PFSK-1 (cell line): ENCODE results near the gene PARG.

Source experiments
- FOXP2 ChIP-seq: optimal IDR thresholded peaks from 2 replicates; pipeline ENCODE3; 2011; ENCODE audit warnings: borderline replicate concordance, control low read depth, inconsistent platforms; ENCODE audit not compliant: insufficient read depth; ENCODE audit errors: extremely low read length, extremely low read depth
- POLR2AphosphoS5 ChIP-seq: IDR thresholded peaks from 2 replicates; pipeline ENCODE4 v1.6.1; 2012; ENCODE audit warnings: low read depth, mild to moderate bottlenecking, control low read depth, low read length, moderate library complexity
- REST ChIP-seq, 2 experiments: IDR thresholded peaks; 2 replicates each; pipeline versions ENCODE4 v1.6.1 to v1.8.0; 2011 to 2012; ENCODE audit warnings: low read depth in 2 of 2, low read length in 2 of 2, control low read depth in 1 of 2, inconsistent platforms in 1 of 2, mild to moderate bottlenecking in 1 of 2, moderate library complexity in 1 of 2; ENCODE audit not compliant: insufficient read depth in 1 of 2
- SIN3A ChIP-seq: IDR thresholded peaks from 2 replicates; pipeline ENCODE4 v1.6.1; 2012; ENCODE audit warnings: mild to moderate bottlenecking, low read length, moderate library complexity, borderline replicate concordance; ENCODE audit not compliant: insufficient read depth
- TAF1 ChIP-seq: IDR thresholded peaks from 2 replicates; pipeline ENCODE4 v1.6.1; 2012; ENCODE audit warnings: low read length, control low read depth, borderline replicate concordance; ENCODE audit not compliant: insufficient read depth

The PARG gene

GRCh38 chr10:49837051-49837478 is 104.8 kb downstream of the PARG start:
- TF ChIP-seq REST (IDR thresholded peaks at IDR 0.05; ENCODE audit: insufficient read depth in 1 of 2, low read depth in 2 of 2, low read length in 2 of 2) (no peak), POLR2AphosphoS5 (no peak), TAF1 (no peak), SIN3A (no peak), FOXP2 (no peak)

GRCh38 chr10:49834976-49835375 is 106.9 kb downstream of the PARG start:
- no peak for TF ChIP-seq REST (IDR thresholded peaks at IDR 0.05; ENCODE audit: insufficient read depth in 1 of 2, low read depth in 2 of 2, low read length in 2 of 2)
- TF ChIP-seq FOXP2: no peak
- no peak for TF ChIP-seq POLR2AphosphoS5
- TF ChIP-seq TAF1: no peak
- TF ChIP-seq SIN3A: no peak

GRCh38 chr10:49834201-49834600 is 107.6 kb downstream of the PARG start:
- no peak for TF ChIP-seq POLR2AphosphoS5
- no peak for TF ChIP-seq TAF1
- no peak for TF ChIP-seq FOXP2
- no peak for TF ChIP-seq SIN3A

- TF ChIP-seq FOXP2 (no peak), REST (IDR thresholded peaks at IDR 0.05; ENCODE audit: insufficient read depth in 1 of 2, low read depth in 2 of 2, low read length in 2 of 2) (no peak), TAF1 (no peak), POLR2AphosphoS5 (no peak), SIN3A (no peak)
Observed at GRCh38 chr10:49833168-49833567, 108.7 kb downstream of the PARG start.

- TF ChIP-seq REST (IDR thresholded peaks at IDR 0.05; ENCODE audit: insufficient read depth in 1 of 2, low read depth in 2 of 2, low read length in 2 of 2) (no peak), SIN3A (no peak), FOXP2 (no peak), POLR2AphosphoS5 (no peak), TAF1 (no peak)
Observed at GRCh38 chr10:49831352-49832035, 110.3 kb downstream of the PARG start.
